Keratinocyte (primary cell): Measurements from ENCODE around the gene ANXA11. TPM values are rescaled to one million over a fixed set of nuclear protein-coding genes. Genes with fewer than 3 reads are reported as not detected.

Experiments used
- DNase-seq: peaks from one replicate; pipeline ENCODE4 v3.0.0-alpha.2; 2011; ENCODE audit warnings: low read depth, missing footprints, low spot score
- FAIRE-seq: peaks from 2 replicates; lab custom pipeline; 2011; peaks lifted over from hg19 to GRCh38; lab: Jason Lieb, UNC
- H2AFZ ChIP-seq: 2 replicates; pipeline ENCODE4 v1.6.0; 2012; ENCODE audit warnings: low read length, control low read depth, inconsistent platforms; ENCODE audit not compliant: control insufficient read depth
- H3K27ac ChIP-seq: 2 replicates; pipeline ENCODE4 v1.5.1; 2011; ENCODE audit warnings: low read length; ENCODE audit not compliant: control insufficient read depth, insufficient read depth
- H3K27me3 ChIP-seq: 3 replicates; pipeline ENCODE4 v1.6.0; 2011; ENCODE audit warnings: low read length; ENCODE audit not compliant: control insufficient read depth, insufficient read depth; ENCODE audit errors: extremely low read depth
- H3K36me3 ChIP-seq, 2 experiments: 2 replicates in 1 of 2; 3 replicates in 1 of 2; pipeline ENCODE4 v1.5.1; 2011; ENCODE audit warnings: low read length in 2 of 2, mild to moderate bottlenecking in 1 of 2; ENCODE audit not compliant: control insufficient read depth in 2 of 2, insufficient read depth in 2 of 2; ENCODE audit errors: extremely low read depth in 1 of 2
- H3K4me1 ChIP-seq: 3 replicates; pipeline ENCODE4 v1.5.1; 2011; ENCODE audit warnings: low read length; ENCODE audit not compliant: control insufficient read depth, insufficient read depth; ENCODE audit errors: extremely low read depth
- H3K4me2 ChIP-seq: 3 replicates; pipeline ENCODE4 v1.6.0; 2011; ENCODE audit warnings: low read depth, low read length; ENCODE audit not compliant: control insufficient read depth, insufficient read depth; ENCODE audit errors: extremely low read depth
- H3K4me3 ChIP-seq, 3 experiments: fragments of 200-600 bp in 1 of 3; sonication (generic) in 1 of 3; 2 replicates in 2 of 3; 3 replicates in 1 of 3; pipeline ENCODE4 v1.5.1; 2011 to 2016; ENCODE audit warnings: low read length in 3 of 3, mild to moderate bottlenecking in 3 of 3, control low read depth in 2 of 3, inconsistent platforms in 1 of 3, low read depth in 1 of 3, mixed read lengths in 1 of 3, mixed run types in 1 of 3, moderate library complexity in 1 of 3; ENCODE audit not compliant: control insufficient read depth in 2 of 3, insufficient read depth in 2 of 3; ENCODE audit errors: extremely low read depth in 1 of 3
- H3K79me2 ChIP-seq: 2 replicates; pipeline ENCODE4 v1.6.0; 2012; ENCODE audit warnings: low read length; ENCODE audit not compliant: control insufficient read depth, insufficient read depth
- H3K9ac ChIP-seq: 3 replicates; pipeline ENCODE4 v1.6.0; 2011; ENCODE audit warnings: low read length; ENCODE audit not compliant: control insufficient read depth, insufficient read depth; ENCODE audit errors: extremely low read depth
- H3K9me1 ChIP-seq: 3 replicates; pipeline ENCODE4 v1.6.0; 2011; ENCODE audit warnings: low read length; ENCODE audit not compliant: control insufficient read depth, insufficient read depth; ENCODE audit errors: extremely low read depth
- H3K9me3 ChIP-seq: 2 replicates; pipeline ENCODE4 v1.5.1; 2012; ENCODE audit warnings: low read depth, low read length; ENCODE audit not compliant: control insufficient read depth
- H4K20me1 ChIP-seq: 3 replicates; pipeline ENCODE4 v1.6.0; 2011; ENCODE audit warnings: low read length; ENCODE audit not compliant: control insufficient read depth, insufficient read depth; ENCODE audit errors: extremely low read depth
- CTCF ChIP-seq, 3 experiments: IDR thresholded peaks in 1 of 3; conservative IDR thresholded peaks in 1 of 3; optimal IDR thresholded peaks in 1 of 3; 2 replicates in 2 of 3; 3 replicates in 1 of 3; pipeline versions ENCODE3 to v1.5.1; 2011; ENCODE audit warnings: low read length in 3 of 3, mild to moderate bottlenecking in 3 of 3, moderate library complexity in 2 of 3, control low read depth in 1 of 3, inconsistent platforms in 1 of 3; ENCODE audit not compliant: insufficient read depth in 2 of 3; ENCODE audit errors: extremely low read depth in 1 of 3
- EZH2 ChIP-seq: IDR thresholded peaks from one replicate; pipeline ENCODE4 v1.6.1; 2012; ENCODE audit warnings: inconsistent platforms, mild to moderate bottlenecking, low read length, moderate library complexity
- dilution Hi-C: fragments of 300-500 bp; cut with MboI; formaldehyde crosslinking; loops from one replicate; pipeline ENCODE4 v1.7.0; 2020; ENCODE audit warnings: low sequenced_read_pairs; ENCODE audit not compliant: extremely low pct_ligation_motif_present
- polyA plus RNA-seq, 5 experiments: library from polyadenylated mRNA; depleted of rRNA in 3 of 5; stranded (reverse) in 3 of 5; stranded (forward) in 1 of 5; unstranded in 1 of 5; fragments of >200 nt; gene quantifications; 1 replicate in 1 of 5; 2 replicates in 3 of 5; 3 replicates in 1 of 5; pipeline versions ENCODE4 v1.2.1 to v1.2.3, GENCODE V29; 2011 to 2012; ENCODE audit warnings: missing spikeins in 2 of 5, low read depth in 1 of 5, low replicate concordance in 1 of 5

ANXA11 gene
- polyA plus RNA-seq, 1 donor (not counting 4 experiments of a cell fraction or from before 2014, with no cell fraction given), result 97.9 TPM

- FAIRE-seq (no peak), DNase-seq (no peak)
- dilution Hi-C loops, result no loop called here
- Histone ChIP-seq H3K27ac (no peak overlapping the region), H3K4me1 (peaks cover 28% of the 10 kb centered on the region), H3K9me3 (no peaks in the 10 kb centered on the region), H3K79me2 (peaks cover 93% of the 10 kb centered on the region), H3K9me1 (peaks cover 4% of the 10 kb centered on the region), H3K36me3 (peaks cover 0 to 8% of the 10 kb centered on the region in 2 experiments), H2AFZ (no peak overlapping the region), H3K27me3 (no peaks in the 10 kb centered on the region), H3K4me3 (no peak overlapping the region), H4K20me1 (peaks cover 39% of the 10 kb centered on the region), H3K9ac (no peak overlapping the region), H3K4me2 (no peak overlapping the region)
- TF ChIP-seq CTCF (optimal IDR thresholded peaks at IDR 0.05 in 1 of 3, IDR thresholded peaks at IDR 0.05 in 1 of 3, conservative IDR thresholded peaks at IDR 0.05 in 1 of 3; ENCODE audit: extremely low read depth in 1 of 3, insufficient read depth in 2 of 3, low read length in 3 of 3) (no peak), EZH2 (no peak)
Observed at GRCh38 chr10:80200259-80200658, 5.1 kb downstream of the ANXA11 start.

- DNase-seq, result no peak
- no peak overlapping the region for H3K4me3 ChIP-seq
- no peaks in the 10 kb centered on the region for H3K9me3 ChIP-seq
- H3K4me1 ChIP-seq, result peaks cover 28% of the 10 kb centered on the region
- peaks cover 94% of the 10 kb centered on the region for H3K79me2 ChIP-seq
- H3K4me2 ChIP-seq, result no peak overlapping the region
- TF ChIP-seq CTCF (optimal IDR thresholded peaks at IDR 0.05 in 1 of 3, IDR thresholded peaks at IDR 0.05 in 1 of 3, conservative IDR thresholded peaks at IDR 0.05 in 1 of 3; ENCODE audit: extremely low read depth in 1 of 3, insufficient read depth in 2 of 3, low read length in 3 of 3) (no peak), EZH2 (no peak)
- FAIRE-seq, result no peak
- no peak overlapping the region for H3K27ac ChIP-seq
- dilution Hi-C loops, result no loop called here
- no peak overlapping the region for H2AFZ ChIP-seq
- no peak overlapping the region for H3K9ac ChIP-seq
- H3K9me1 ChIP-seq, result peaks cover 4% of the 10 kb centered on the region
- peaks cover 1 to 10% of the 10 kb centered on the region in 2 experiments for H3K36me3 ChIP-seq
- peaks cover 39% of the 10 kb centered on the region for H4K20me1 ChIP-seq
- no peaks in the 10 kb centered on the region for H3K27me3 ChIP-seq
Observed at GRCh38 chr10:80199828-80200227, 5.5 kb downstream of the ANXA11 start.
